Measurements from ENCODE around the gene ABHD17C.

GRCh38 chr15:80674245-80674614 is 20.9 kb upstream of the ABHD17C start:
- TF ChIP-seq CTCF (IDR thresholded peaks at IDR 0.05) = no peak
- TF ChIP-seq POLR2AphosphoS5 (IDR thresholded peaks at IDR 0.05; ENCODE audit: insufficient read depth in 1 of 2, low read depth in 1 of 2) = no peak

Measured in vagina (tissue), 2 donors.